Loucy (cell line): ENCODE results near the gene RGR.

ENCODE experiments used
- H2AFZ ChIP-seq: fragments of 200-600 bp; sonication (generic); 2 replicates; pipeline ENCODE4 v1.6.0; 2016; ENCODE audit warnings: antibody characterized with exemption, mild to moderate bottlenecking, low read length, moderate library complexity
- H3F3A ChIP-seq: fragments of 200-600 bp; 2 replicates; pipeline ENCODE4 v1.6.0; 2016; ENCODE audit warnings: antibody characterized with exemption, low read depth, mild to moderate bottlenecking
- H3K27me3 ChIP-seq: fragments of 200-600 bp; sonication (generic); 2 replicates; pipeline ENCODE4 v1.6.1; 2014; ENCODE audit warnings: low read length, mild to moderate bottlenecking; ENCODE audit not compliant: insufficient read depth, poor library complexity, severe bottlenecking
- H3K36me3 ChIP-seq: fragments of 200-600 bp; sonication (generic); 2 replicates; pipeline ENCODE4 v1.6.1; 2016; ENCODE audit warnings: low read length; ENCODE audit not compliant: insufficient read depth
- H3K4me1 ChIP-seq: fragments of 200-600 bp; sonication (generic); 2 replicates; pipeline ENCODE4 v1.5.1; 2014; ENCODE audit warnings: low read length, mild to moderate bottlenecking; ENCODE audit not compliant: insufficient read depth, poor library complexity, severe bottlenecking
- H3K4me2 ChIP-seq: fragments of 200-600 bp; sonication (generic); 2 replicates; pipeline ENCODE4 v1.6.0; 2014; ENCODE audit warnings: antibody characterized with exemption, low read length, low read depth, mild to moderate bottlenecking; ENCODE audit not compliant: poor library complexity, severe bottlenecking
- H3K4me3 ChIP-seq: fragments of 200-600 bp; sonication (generic); 2 replicates; pipeline ENCODE4 v1.5.1; 2014; ENCODE audit warnings: low read length, mild to moderate bottlenecking, mixed read lengths; ENCODE audit not compliant: poor library complexity, severe bottlenecking
- H3K79me2 ChIP-seq: fragments of 200-600 bp; sonication (generic); 2 replicates; pipeline ENCODE4 v1.6.1; 2014; ENCODE audit warnings: low read length; ENCODE audit not compliant: insufficient read depth
- H3K9ac ChIP-seq: fragments of 200-600 bp; sonication (generic); 2 replicates; pipeline ENCODE4 v1.6.0; 2014; ENCODE audit warnings: mild to moderate bottlenecking, low read depth, low read length, moderate library complexity; ENCODE audit not compliant: poor library complexity, severe bottlenecking
- H3K9me2 ChIP-seq: fragments of 200-600 bp; sonication (generic); replicated peaks from 2 replicates; pipeline ENCODE4 v1.6.1; 2016; ENCODE audit warnings: low read depth, low read length, mixed read lengths
- H3K9me3 ChIP-seq: fragments of 200-600 bp; sonication (generic); 2 replicates; pipeline ENCODE4 v1.6.1; 2014; ENCODE audit warnings: mild to moderate bottlenecking, antibody characterized with exemption, low read length, low read depth; ENCODE audit not compliant: insufficient read depth
- H4K20me1 ChIP-seq: fragments of 200-600 bp; sonication (generic); 2 replicates; pipeline ENCODE4 v1.6.0; 2014; ENCODE audit warnings: antibody characterized with exemption, low read length, mild to moderate bottlenecking; ENCODE audit not compliant: insufficient read depth, poor library complexity, severe bottlenecking
- EZH2phosphoT487 ChIP-seq: fragments of 200-600 bp; IDR thresholded peaks from 2 replicates; pipeline ENCODE4 v1.6.1; 2018; ENCODE audit warnings: antibody characterized with exemption, mild to moderate bottlenecking, moderate library complexity, borderline replicate concordance
- TF ChIP-seq, protein P1 (sequence below): fragments of 200-600 bp; sonication (generic); conservative IDR thresholded peaks from 2 replicates; pipeline ENCODE4 v1.5.1; 2014; ENCODE audit warnings: mild to moderate bottlenecking, antibody characterized with exemption, low read length

The RGR gene

DNA sequence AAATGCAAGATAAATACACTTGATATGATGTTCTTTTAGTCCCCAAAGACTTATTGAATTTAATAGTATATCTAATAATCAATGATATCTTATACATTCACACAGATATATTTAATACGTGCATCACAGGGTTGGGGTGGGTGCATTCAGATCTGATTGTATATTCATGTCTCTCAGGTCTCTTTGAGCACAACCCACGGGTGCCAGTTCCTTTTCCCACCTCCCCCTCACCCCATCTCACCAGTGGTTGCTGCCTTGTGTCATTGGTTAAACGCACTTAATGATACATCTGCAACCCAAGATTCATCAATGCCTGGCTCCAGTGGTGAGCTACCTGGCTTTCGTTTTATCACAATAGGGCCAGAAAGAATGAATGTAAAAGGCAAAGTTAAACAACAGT, 9.8 kb upstream of the RGR start:
- no peaks in the 10 kb centered on the region for H3K27me3 ChIP-seq
- no peaks in the 10 kb centered on the region for H3K4me1 ChIP-seq
- no peaks in the 10 kb centered on the region for H3K79me2 ChIP-seq
- H3K36me3 ChIP-seq, result no peaks in the 10 kb centered on the region
- no peaks in the 10 kb centered on the region; the same call in 1 of the 2 replicates for H3K9me3 ChIP-seq
- H3F3A ChIP-seq, result no peaks in the 10 kb centered on the region
- H4K20me1 ChIP-seq, result no peaks in the 10 kb centered on the region
- no peaks in the 10 kb centered on the region for H3K9me2 ChIP-seq
- no peak for TF ChIP-seq EZH2phosphoT487
- TF ChIP-seq, protein P1, sequence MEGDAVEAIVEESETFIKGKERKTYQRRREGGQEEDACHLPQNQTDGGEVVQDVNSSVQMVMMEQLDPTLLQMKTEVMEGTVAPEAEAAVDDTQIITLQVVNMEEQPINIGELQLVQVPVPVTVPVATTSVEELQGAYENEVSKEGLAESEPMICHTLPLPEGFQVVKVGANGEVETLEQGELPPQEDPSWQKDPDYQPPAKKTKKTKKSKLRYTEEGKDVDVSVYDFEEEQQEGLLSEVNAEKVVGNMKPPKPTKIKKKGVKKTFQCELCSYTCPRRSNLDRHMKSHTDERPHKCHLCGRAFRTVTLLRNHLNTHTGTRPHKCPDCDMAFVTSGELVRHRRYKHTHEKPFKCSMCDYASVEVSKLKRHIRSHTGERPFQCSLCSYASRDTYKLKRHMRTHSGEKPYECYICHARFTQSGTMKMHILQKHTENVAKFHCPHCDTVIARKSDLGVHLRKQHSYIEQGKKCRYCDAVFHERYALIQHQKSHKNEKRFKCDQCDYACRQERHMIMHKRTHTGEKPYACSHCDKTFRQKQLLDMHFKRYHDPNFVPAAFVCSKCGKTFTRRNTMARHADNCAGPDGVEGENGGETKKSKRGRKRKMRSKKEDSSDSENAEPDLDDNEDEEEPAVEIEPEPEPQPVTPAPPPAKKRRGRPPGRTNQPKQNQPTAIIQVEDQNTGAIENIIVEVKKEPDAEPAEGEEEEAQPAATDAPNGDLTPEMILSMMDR, result no peak
- H3K4me2 ChIP-seq, result no peak overlapping the region
- no peak overlapping the region for H2AFZ ChIP-seq
- no peak overlapping the region for H3K9ac ChIP-seq
- no peak overlapping the region for H3K4me3 ChIP-seq

DNA sequence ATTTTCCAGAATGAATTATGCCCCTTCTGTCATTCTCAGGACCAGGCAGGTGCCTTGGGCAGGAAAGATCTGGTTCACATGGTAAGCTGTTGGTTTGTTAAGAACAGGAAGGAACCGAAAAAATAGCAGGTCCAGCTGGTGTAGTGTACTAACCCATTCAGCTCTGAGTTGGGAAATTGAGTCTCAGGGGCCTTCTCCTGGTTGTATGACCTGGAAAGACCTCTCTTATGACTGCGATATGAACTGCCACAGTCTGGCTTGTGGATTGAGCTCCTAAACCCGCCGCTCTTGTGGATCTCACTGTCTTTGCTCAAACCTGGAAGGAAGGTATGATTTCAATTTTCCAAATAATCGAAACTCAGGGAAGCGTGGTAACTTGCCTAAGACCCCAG, 8.1 kb upstream of the RGR start:
- TF ChIP-seq, protein P1, result no peak
- TF ChIP-seq EZH2phosphoT487, result no peak
- no peaks in the 10 kb centered on the region for H3F3A ChIP-seq

DNA sequence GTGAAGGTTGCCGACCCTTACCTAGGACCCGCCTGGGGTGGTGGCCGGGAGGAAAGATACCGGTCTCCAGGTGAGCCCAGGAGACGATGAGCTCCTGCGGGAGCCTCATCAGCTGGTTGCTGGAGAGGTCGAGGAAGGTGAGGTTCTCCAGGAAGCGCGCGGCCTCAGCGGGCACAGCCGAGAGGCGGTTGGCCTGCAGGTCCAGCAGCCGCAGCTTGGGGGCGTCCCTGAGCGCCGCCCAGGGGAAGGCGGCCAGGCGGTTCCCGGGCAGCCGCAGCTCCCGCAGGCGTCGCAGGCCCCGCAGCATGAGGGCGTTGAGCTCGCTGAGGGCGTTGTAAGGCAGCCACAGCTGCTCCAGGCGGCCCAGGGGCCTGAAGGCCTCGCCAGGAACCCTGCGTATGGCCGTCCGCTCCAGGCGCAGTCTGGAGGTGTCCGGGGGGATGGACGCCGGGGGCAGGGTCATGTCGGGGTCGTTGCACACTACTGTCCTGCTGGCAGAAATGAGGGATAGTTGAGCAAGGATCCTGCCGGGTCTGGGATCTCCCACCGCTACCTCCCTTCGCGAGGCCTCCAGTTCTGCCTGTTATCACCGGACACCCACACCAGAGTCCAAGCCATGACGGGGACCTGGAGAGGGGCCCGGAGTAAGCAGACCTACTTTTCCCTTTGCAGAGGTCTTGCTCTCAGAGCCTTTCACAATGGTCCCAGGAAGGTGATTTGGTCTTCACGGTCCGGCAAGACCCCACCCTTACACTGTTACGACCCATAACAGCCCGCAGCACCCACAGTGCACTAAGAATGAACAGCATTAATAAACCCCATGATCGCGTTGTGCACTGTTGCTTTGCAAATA, 7.4 kb upstream of the RGR start:
- H3F3A ChIP-seq, result no peaks in the 10 kb centered on the region
- H3K4me2 ChIP-seq, result no peak overlapping the region
- no peaks in the 10 kb centered on the region for H3K4me1 ChIP-seq
- no peak overlapping the region for H3K9ac ChIP-seq
- no peak for TF ChIP-seq EZH2phosphoT487
- TF ChIP-seq, protein P1, result no peak
- no peaks in the 10 kb centered on the region for H4K20me1 ChIP-seq
- no peaks in the 10 kb centered on the region; the same call in 1 of the 2 replicates for H3K9me3 ChIP-seq
- H3K79me2 ChIP-seq, result no peaks in the 10 kb centered on the region
- no peak overlapping the region for H3K4me3 ChIP-seq
- no peaks in the 10 kb centered on the region for H3K27me3 ChIP-seq
- no peaks in the 10 kb centered on the region for H3K36me3 ChIP-seq
- no peak overlapping the region for H2AFZ ChIP-seq
- H3K9me2 ChIP-seq, result no peaks in the 10 kb centered on the region

More for the DNA sequence above, 8.1 kb upstream of the RGR start:
- Histone ChIP-seq H3K4me2 (no peak overlapping the region), H3K9ac (no peak overlapping the region), H3K9me3 (no peaks in the 10 kb centered on the region; the same call in 1 of the 2 replicates), H4K20me1 (no peaks in the 10 kb centered on the region), H3K9me2 (no peaks in the 10 kb centered on the region), H3K27me3 (no peaks in the 10 kb centered on the region), H3K36me3 (no peaks in the 10 kb centered on the region), H3K4me1 (no peaks in the 10 kb centered on the region), H2AFZ (no peak overlapping the region), H3K4me3 (no peak overlapping the region), H3K79me2 (no peaks in the 10 kb centered on the region)
